GM23338 (cell line): Measurements from ENCODE around the gene SOHLH1.

Experiments
- EZH2 ChIP-seq: fragments of 200-600 bp; sonication (generic); IDR thresholded peaks from one replicate; pipeline ENCODE4 v1.8.0; 2017; ENCODE audit warnings: antibody characterized with exemption, mild to moderate bottlenecking, low read depth; ENCODE audit not compliant: unreplicated experiment
- POLR2AphosphoS5 ChIP-seq: IDR thresholded peaks from 2 replicates; pipeline ENCODE4 v1.6.1; 2016; ENCODE audit warnings: antibody characterized with exemption, low read depth
- TF ChIP-seq, protein P1 (sequence below), 2 experiments: fragments of 200-600 bp in 1 of 2; sonication (generic) in 1 of 2; conservative IDR thresholded peaks; 2 replicates each; pipeline versions ENCODE4 v1.5.1 to v1.6.1; 2016 to 2017; ENCODE audit warnings: antibody characterized with exemption in 2 of 2, low read depth in 2 of 2, mild to moderate bottlenecking in 2 of 2, moderate library complexity in 1 of 2

DNA sequence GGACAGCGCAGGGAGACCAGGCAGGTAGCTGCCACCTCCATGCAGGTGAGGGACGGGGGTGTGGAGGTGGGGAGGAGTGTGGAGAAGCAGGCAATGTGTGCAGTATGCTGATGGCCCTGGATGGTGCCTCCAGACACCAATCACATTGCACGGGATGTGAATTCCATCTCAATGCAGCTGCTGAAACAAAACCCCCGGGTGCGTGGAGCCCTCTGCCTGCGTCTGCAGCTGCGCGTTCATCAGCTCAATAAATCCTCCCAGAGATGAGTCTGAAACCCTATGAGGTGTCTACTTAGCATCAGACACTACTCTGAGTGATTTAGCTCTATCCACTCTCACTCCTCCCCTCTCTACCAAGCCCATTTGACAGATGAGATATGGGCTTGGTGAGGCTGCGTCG lies 10.3 kb downstream of the SOHLH1 start:
- TF ChIP-seq, protein P1, sequence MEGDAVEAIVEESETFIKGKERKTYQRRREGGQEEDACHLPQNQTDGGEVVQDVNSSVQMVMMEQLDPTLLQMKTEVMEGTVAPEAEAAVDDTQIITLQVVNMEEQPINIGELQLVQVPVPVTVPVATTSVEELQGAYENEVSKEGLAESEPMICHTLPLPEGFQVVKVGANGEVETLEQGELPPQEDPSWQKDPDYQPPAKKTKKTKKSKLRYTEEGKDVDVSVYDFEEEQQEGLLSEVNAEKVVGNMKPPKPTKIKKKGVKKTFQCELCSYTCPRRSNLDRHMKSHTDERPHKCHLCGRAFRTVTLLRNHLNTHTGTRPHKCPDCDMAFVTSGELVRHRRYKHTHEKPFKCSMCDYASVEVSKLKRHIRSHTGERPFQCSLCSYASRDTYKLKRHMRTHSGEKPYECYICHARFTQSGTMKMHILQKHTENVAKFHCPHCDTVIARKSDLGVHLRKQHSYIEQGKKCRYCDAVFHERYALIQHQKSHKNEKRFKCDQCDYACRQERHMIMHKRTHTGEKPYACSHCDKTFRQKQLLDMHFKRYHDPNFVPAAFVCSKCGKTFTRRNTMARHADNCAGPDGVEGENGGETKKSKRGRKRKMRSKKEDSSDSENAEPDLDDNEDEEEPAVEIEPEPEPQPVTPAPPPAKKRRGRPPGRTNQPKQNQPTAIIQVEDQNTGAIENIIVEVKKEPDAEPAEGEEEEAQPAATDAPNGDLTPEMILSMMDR (conservative IDR thresholded peaks at IDR 0.05; ENCODE audit: low read depth in 2 of 2), result no peak
- no peak for TF ChIP-seq POLR2AphosphoS5
- TF ChIP-seq EZH2, result no peak
